Activated naive CD4-positive, alpha-beta T cell treated with Interleukin-2 at 50 U/mL for 16 hours (primary cell): ENCODE data around the gene LDB3.

Experiments used
- DNase-seq: peaks from one replicate; pipeline ENCODE4 v3.0.0-alpha.2; 2020

Gene LDB3

DNA sequence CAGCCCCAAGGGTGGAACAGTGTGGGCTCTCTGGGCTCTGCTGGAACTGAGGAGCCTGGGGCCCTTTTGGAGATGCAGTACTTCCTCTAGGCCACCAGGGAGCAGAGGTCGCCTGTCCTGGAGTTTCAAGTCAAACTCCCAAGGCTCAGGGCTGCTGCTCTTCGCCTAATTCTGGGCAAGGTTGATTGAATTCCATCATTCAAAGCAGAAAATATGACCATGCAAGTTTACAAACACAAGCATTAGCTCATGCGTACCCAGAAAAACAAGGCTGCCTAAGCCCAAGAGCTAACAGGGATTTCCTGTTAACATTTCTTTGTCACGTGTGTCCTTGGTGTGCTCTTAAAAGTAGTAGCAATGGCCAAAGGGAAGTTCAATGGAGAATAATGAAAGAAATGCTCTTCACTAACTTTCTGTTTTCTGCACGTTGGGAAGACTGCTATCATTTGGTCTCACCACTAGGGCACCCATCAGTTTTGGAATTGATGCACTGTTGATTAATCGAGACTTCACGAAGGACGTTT, 20.1 kb downstream of the LDB3 start:
- DNase-seq = peak; percentile 55

DNA sequence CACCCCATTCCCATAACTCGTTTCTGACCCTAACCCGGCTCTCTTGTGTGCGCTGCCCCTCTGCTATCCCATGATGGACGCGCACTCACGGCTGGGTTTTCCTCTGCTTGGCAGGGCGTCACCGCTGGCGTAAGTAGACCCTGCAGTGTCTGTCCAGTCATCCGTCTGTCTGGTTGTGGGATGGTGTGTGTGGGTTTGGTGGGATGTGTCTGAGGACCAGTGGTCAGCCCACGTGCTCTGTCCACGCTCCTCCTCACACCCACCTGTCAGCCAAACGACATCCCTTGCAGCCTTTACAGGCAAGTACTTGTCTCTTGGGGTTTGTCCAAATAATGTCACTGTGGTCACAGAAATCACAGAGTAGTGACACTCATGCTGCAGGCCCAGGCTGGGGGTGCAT, 20.8 kb downstream of the LDB3 start:
- no peak for DNase-seq

DNA sequence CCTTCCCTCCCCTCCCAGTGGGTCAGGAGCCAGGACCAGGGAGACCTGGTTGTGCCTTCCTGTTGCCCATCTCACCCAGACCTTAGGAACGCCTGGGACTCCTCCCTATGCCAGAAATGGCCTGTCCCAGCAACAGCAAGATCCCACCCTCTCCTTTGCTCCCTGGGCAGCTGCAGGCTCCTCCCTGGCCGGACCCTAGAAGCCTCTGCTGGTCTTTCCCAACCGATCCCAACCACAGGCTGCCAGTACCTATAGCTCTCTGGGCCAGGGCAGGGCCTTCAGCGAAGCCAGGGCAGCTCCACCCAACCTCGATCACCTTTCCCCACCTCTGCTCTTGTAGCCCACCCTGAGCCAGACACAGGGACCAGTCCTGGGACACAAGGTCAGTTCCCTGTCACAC, 21.9 kb downstream of the LDB3 start:
- no peak for DNase-seq

DNA sequence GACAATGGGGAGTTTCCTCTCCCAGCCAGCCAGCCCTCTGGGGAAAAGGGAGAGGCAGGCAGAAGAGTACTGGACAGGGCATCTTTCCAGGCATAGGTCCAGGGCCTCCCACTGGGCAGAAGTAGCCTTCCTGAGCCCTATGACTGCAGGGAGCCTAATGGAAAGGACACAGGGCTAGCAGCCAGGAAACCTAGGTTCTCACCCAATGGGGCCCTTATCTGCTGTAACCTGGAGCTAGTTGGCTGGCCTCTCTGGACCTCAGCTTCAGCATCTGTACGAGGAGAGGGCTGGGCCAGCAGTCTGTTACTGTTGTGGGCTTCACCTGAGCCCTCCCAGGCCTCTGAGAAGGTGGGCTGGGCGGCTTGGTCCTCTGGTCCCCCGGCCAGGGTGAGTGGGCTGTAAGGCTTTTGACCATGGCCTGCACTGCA, 22.4 kb downstream of the LDB3 start:
- DNase-seq = no peak

DNA sequence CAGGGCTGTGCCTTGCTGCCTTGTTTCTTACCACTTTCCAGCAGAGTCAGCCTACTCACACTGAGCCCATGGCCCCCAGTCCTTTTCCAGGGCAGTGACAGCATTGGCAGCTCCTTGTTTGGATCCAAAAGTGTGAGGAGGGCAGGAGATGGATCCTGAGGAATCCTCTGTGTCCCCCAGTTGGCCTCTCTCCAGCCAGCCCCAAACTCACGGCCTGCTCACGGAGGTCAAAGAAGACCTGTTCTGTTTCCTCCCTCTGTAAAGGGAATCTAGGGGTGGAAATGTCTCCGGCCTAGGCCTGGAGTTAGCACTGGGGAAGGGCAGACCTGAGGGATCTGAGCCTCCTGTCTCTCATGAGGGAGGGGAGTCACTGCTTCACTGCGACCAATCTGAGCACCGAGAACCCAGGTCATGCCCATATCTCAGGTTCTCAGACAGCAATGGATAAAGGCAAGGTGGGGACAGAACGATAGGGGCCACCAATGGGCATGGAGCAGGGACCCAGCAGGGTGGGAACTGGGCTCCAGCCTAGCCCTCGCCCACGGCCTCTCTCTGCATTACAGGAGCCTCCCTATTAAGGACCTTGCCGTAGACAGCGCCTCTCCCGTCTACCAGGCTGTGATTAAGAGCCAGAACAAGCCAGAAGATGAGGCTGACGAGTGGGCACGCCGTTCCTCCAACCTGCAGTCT, 23.2 kb downstream of the LDB3 start:
- DNase-seq = no peak

DNA sequence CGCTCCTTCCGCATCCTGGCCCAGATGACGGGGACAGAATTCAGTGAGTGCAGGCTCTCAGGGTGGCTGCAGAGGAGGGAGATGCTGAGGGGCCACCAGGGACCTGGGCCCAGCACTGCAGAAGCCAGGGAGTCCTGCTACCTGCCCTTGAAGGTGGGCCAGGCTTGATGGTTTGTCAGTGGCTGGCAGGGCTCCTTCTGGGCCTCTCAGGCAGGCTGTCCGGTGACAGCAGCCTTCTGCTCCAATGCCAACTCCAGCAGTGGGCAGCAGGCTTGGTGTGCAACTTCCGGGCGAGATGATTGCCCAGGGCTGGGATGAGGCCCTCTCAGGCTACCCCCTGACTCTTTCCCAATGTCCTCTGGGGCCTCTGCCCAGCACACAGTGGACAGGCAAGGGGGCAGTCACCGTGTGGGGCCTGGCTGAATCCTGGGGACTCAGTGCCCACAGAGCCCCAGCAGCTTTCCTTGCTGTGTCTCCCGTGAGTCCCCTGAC, 23.8 kb downstream of the LDB3 start:
- no peak for DNase-seq

DNA sequence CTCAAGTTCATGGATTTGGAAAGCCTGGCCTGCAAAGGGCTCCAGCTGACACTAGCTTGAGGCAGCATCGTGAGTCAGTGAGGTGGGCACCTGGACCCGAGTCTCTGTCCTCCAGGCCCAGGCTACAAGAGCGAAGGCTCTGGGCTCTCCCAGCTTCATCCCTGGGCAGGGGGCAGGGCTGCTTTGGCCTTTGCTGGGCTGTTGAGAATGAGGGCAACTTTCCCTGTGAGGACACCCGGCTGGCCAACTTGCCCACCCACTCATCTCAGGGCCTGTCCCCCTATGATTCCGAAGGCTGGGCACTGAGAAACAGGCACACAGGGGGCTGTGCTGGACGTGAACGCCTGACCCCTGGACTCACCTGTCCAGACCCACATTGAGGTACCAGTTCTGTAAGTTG, 24.4 kb downstream of the LDB3 start:
- no peak for DNase-seq

DNA sequence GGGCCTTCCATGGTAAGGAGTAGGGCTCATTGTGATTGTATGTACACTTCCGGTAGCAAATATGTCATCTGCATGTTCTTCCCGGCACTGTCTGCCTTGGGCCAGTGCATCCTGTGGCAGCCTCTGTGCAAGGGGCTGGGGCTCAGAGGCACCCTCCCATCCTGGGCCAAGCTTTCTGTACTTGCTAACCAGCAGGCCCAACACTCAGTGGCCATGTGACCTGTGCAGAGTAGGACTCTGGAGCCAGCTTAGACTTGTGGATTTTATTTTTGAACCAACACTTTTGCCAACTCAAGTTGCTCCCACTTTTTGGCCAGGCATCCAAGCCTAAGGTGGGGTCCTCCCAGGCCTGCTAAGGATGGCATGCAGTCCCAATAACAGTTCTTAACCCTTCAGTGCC, 25.0 kb downstream of the LDB3 start:
- DNase-seq = no peak

DNA sequence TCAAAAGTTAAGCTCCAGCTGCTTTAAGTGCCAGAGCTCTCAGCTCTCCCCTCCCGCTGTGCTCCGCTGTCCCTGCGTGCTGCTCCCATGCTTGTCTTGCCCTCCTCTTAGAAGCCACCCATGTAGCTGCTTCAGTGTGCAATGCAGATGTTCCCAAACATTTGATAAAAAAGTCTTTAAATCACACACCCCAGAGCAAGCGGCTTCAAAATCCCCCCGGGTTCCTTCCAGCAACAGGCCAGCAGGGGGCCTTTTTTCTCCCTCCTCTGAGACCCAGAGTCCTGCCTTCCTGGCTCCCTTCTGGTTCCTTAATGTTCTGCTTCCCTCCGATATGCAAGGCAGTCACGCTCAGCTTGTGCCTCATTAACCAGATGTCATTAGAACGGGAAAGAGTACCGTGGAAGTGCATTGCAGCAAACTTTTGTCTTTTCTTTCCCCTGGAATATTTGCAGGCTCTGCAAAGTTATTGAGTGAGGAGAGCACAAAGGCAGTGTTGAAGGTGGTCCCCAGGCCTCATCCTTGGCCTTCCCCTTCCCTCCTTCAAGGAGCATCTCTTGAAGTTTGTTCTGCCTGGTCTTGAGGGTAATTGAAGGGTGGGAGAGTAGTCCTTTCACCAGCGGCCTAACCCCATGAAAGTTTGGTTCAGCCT, 25.5 kb downstream of the LDB3 start:
- DNase-seq = peak; percentile 37

DNA sequence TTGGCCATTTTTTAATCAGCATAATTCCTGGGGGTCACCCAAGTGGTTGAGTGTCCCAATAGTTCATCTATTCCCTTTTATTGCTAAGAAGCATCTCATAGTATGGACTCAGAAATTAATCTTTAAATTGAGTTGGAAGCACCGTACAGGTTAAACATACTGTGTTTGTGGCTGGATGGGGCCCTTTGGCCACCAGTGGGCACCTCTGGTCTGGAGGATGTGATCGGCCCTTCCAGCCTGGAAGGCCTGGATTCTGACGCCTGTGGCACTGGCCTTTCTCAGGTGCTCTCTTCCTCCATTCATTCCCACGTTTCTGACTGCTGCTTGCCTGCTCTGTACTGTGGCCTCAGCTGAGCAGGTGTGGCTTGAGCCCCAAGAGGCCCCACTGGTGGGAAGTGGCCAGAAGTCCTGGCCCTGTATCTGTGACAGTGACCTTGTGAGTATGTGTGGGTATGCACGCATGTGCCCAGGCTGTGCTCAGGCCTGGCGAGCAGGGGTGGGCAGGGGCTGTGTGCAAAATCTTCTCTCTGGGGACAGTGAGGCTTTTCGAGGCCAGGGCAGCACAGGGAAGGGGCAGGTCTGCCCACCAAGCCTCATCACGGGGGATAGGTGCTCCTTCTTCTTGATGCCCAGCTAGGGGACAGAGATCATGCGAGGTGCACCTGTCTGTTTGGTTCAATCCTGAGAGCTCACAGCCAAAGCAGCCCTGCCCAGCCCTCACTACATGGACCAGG, 30.1 kb downstream of the LDB3 start:
- no peak for DNase-seq

DNA sequence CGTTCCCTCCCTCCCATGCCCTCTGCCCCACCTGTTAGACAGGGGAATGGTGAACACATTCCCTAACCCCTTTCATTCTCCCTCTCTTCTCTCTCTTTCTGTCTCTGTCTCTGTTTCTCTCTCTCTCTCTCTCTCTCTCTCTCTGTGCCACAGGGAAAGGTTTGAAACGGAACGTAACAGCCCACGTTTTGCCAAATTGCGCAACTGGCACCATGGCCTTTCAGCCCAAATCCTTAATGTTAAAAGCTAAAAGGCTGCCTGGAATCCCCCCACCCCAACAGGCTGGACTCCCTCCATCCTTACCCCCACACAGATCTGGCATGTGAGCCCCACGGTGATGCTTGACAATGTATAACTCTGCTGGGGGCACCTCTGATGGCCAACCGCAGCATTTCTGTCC, 30.8 kb downstream of the LDB3 start:
- no peak for DNase-seq

DNA sequence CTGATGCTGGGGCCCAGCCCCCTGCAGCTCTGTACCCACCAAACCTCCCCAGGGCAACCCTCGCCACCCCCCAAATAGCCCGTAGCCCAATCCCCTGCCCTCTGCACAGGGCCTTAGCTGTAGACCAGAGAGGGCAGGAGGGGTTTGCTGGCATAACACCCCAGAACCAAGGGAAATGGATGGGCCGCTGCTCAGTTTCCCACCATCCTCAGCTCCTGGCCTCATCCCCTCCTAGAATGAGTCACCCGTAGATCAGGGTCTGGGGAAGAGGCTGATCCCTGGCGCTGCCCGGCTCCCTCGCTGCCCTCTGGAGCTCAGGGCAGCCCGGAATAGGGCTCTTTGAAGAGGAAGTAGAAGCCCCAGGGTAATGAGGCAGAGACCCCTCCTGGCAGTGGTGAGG, 31.2 kb downstream of the LDB3 start:
- DNase-seq = no peak

DNA sequence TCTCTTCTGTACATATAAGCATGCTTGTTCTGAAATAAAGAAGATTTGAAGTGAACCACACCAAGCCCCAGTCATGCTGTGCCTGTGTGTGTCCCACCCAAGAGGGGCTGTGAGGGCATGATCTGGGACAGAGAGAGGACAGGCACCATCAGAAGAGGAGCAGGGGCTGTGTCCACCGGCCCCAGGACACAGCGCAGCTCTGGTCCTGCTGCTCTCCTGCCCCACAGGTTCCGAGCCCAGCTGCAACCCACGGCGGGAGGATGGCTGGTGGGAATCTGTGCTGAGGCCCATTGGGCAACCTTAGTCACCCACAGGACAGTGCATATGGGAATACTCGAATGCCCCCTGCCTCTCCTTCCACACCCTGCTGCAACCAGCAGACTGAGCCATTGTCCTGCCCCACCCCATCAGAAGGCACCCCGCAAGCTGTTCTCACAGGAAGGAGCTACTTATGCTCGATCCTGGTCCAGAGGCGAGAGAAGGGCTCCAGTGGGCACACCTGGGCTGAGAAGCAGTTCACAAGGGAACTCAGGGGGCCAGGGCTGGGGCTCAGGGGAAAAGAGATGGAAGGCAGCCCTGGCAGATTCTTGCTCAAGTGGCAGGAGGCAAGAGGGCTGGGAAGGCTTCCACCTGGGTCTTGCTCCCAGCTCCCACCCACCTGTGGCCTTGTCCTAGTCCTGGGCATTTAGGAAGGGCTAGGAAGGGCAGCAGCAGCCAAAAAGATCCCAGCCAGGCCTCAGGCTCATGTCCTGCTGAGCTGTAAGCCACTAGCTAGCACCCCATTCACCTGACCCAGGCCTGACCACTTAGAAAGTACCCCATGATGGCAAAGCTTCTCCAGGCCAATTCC, 31.9 kb downstream of the LDB3 start:
- no peak for DNase-seq

DNA sequence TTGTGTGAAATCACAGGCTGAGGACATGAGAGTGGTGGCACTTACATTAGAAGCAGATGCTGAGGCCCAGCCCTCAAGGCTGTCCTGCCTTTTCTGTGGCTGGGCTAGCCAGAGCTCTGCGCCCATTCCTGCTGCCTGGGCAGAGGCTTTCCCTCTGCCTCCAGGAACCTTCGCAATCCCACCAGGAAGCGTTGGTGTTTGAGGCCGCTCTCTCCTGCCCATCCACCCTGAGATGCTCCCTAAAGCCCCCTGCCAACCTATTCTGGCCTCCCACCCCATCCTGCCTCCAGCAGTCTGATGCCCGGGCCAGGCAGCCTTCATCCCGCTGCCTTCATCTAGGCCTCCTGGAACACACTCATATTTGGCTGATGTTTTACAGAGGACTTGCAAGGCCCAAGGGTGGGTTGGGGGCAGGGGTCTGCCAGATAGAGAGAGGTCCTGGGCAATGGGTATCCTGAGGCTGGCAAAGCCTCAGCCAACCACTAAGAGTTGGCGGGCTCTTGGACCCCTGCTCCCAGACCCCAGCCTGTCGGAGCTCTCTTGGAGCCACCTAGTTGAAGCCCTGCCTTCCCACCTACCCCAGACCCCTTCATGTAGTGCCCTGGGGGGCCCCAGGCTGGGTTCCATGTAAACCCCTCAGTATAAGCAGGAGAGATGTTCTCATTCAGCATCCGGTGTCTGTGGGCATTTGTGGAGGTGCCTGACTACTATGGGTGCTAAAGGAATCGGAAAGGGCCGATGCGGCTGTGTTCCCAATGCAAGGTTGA, 32.7 kb downstream of the LDB3 start:
- DNase-seq = no peak

DNA sequence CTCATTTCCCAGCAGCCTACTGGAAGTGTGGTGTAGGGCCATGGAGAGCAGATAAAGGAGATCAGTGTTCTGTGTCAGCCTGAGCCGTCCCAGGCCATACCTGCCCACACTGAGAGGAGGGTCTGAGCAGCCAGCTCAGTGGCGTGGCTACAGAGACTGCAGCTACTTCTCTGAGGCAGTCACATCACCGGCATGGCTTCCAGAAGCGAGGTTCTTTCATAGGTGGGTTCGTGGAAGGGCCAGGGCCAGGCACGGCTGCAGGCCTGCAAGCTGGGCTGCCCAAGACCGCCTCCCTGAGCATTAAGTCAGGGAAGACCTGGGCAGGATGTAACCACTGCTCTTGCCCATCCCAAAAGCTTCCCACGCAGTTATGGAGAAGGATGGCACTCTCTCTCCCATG, 34.9 kb downstream of the LDB3 start:
- DNase-seq = no peak

DNA sequence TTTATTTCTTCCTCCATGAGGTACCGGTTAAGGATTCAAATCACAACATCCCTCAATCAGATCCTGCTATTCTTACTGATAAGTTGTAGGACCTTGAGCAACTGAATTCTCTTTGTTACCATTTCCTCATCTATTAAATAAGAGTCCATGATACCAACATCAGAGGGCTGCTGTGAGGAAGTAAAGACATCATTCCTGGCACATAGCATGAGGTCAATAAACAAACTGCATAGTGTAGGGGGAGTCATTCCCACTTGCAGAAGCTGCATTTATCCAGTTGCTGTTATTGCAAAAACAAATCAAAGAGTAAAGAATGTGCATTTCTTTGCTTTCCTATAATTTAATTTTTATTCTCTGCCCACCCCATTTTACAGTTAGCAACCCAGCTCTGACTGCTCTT, 36.8 kb downstream of the LDB3 start:
- DNase-seq = no peak

DNA sequence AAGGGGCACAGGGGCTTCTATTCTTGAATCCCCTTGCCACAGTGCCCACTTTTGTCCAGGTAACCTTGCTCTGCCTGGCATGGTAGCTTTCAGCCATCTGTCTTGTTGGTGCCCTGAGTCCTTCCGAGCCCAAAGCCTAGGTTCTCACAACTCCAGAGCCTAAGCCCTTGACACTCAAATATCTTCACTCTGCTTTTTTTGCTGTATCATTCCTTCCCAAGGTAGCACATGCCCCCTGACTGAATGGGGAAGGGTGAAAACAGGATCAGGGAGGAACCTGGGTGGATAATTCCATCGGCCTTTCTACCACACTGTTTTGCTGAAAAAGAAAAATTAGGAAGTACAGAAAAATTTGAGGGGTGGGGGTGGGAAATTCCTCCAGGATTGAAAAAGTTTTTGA, 37.6 kb downstream of the LDB3 start:
- no peak for DNase-seq

DNA sequence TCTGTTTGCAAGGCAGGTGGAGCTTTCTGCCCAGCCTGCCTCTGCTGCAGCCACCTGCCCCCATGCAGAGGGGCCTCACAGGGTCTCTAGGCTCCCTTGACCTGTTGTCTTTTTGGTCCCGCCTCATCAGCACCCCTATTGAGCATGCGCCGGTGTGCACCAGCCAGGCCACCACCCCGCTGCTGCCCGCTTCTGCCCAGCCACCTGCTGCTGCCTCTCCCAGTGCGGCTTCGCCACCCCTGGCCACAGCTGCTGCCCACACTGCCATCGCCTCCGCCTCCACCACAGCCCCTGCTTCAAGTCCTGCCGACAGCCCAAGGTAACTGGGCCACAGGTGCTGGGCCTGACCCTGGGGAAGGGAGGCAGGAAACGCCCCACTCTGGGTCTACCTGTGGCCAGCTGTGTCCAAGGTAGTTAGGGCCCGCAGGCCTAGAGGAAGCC, 38.1 kb downstream of the LDB3 start:
- no peak for DNase-seq

DNA sequence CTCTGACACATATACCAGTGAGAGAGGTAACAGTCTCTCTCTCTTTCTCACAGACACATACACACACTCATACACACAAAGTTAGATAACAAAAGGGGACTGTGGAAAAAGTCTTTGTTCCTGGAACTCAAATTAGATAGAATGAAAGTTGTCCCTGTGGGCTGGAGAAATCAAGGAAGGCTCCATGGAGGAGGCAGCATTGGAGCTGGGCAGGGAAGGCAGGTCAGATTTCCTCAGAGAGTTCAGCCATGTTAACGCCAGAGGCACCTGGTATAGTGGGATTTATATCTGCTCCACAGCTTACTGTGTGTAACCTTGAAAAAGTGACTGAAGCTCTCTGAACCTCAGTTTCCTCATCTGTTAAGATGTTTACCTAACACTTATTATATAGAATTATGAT, 38.7 kb downstream of the LDB3 start:
- DNase-seq = no peak

DNA sequence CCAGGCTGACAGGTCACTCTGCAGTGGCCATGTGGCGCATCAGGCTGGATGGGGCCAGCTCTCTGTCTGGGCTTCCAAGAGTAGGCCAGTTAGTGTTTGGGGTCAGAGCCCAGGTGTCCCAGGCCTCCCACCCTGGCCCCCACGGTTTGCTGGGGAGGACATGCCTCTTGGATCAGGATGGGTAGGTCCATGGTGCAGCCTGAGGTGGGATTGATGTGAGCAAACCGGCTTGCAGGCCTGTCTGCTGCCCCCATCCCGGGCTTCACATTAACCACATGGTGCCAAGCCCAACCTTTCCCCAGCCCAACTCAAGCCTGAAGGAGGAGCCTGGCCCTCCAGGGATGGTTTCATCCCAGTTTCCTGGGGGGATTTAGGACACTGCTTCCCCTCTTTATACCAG, 39.2 kb downstream of the LDB3 start:
- DNase-seq = no peak

DNA sequence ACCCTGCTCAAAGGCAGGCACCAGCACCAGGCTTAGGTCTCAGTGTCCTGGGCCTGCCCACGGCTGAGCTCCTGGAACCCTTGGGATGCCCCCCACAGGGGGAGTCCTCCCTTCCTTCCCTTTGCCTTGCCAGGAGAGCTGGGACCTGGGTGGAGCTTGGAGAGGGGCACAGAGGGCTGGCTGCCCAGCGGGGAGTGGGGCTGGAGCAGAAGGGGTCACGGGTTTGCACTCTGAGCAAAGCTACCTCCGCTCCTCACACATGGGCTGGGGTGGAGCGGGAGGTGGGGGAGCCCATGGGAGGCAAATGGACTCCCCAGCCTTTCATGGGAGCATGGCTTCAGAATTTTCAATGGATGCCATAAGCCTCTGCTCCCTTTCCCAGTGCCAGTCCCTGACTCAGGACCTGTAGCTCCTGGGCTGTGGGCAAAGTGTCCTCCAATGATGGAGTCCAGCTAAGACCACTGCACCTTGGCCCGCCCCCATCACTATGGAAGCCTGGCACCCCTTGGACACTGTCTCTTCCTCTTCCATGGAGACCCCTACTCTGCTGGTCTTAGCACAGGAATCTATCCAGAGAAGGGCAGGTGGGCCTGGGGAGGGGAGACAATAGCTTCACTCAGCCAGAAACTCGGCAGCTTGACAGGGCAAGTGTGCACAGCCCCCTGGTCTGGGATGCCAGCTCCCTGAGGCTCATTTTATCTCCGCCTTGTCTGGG, 39.9 kb downstream of the LDB3 start:
- no peak for DNase-seq
